ENCODE measurements around the gene MAD2L2.

The MAD2L2 gene

GRCh38 chr1:11653101-11653860, 27.7 kb downstream of the MAD2L2 start:
- DNase-seq (ENCODE audit: low spot score), result no peak

GRCh38 chr1:11652203-11652780, 28.7 kb downstream of the MAD2L2 start:
- DNase-seq (ENCODE audit: low spot score), result no peak

- DNase-seq (ENCODE audit: low spot score), result no peak
Observed at GRCh38 chr1:11651017-11651416, 29.9 kb downstream of the MAD2L2 start.

GRCh38 chr1:11650331-11650991, 30.5 kb downstream of the MAD2L2 start:
- DNase-seq (ENCODE audit: low spot score), result peak; percentile 25

GRCh38 chr1:11649624-11650330, 31.2 kb downstream of the MAD2L2 start:
- no peak for DNase-seq (ENCODE audit: low spot score)

- no peak for DNase-seq (ENCODE audit: low spot score)
Observed at GRCh38 chr1:11649237-11649623, 31.7 kb downstream of the MAD2L2 start.

- DNase-seq (ENCODE audit: low spot score), result peak; percentile 24
Observed at GRCh38 chr1:11648732-11649158, 32.2 kb downstream of the MAD2L2 start.

- DNase-seq (ENCODE audit: low spot score), result no peak
Observed at GRCh38 chr1:11648039-11648438, 32.9 kb downstream of the MAD2L2 start.

GRCh38 chr1:11647333-11647732, 33.6 kb downstream of the MAD2L2 start:
- no peak for DNase-seq (ENCODE audit: low spot score)

GRCh38 chr1:11646317-11646716, 34.6 kb downstream of the MAD2L2 start:
- DNase-seq (ENCODE audit: low spot score), result no peak

GRCh38 chr1:11645670-11646265, 35.2 kb downstream of the MAD2L2 start:
- DNase-seq (ENCODE audit: low spot score), result peak; percentile 68

GRCh38 chr1:11645270-11645669, 35.7 kb downstream of the MAD2L2 start:
- no peak for DNase-seq (ENCODE audit: low spot score)

GRCh38 chr1:11643782-11644181, 37.2 kb downstream of the MAD2L2 start:
- DNase-seq (ENCODE audit: low spot score), result no peak

- DNase-seq (ENCODE audit: low spot score), result peak; percentile 69
Observed at GRCh38 chr1:11642418-11643017, 38.4 kb downstream of the MAD2L2 start.

- DNase-seq (ENCODE audit: low spot score), result no peak
Observed at GRCh38 chr1:11641776-11642305, 39.1 kb downstream of the MAD2L2 start.

- no peak for DNase-seq (ENCODE audit: low spot score)
Observed at GRCh38 chr1:11640944-11641343, 40.0 kb downstream of the MAD2L2 start.

- DNase-seq (ENCODE audit: low spot score), result no peak
Observed at GRCh38 chr1:11640101-11640500, 40.8 kb downstream of the MAD2L2 start.

GRCh38 chr1:11639372-11639771, 41.6 kb downstream of the MAD2L2 start:
- DNase-seq (ENCODE audit: low spot score), result no peak

- DNase-seq (ENCODE audit: low spot score), result no peak
Observed at GRCh38 chr1:11638121-11638520, 42.8 kb downstream of the MAD2L2 start.

GRCh38 chr1:11634365-11635192, 46.4 kb downstream of the MAD2L2 start:
- DNase-seq (ENCODE audit: low spot score), result no peak
